HG03571 (cell line): ENCODE data around the gene PTTG1IP2.
A peak's percentile ranks its signal among the peaks of the same experiment; 100 is the strongest.
"Not testable (repeated sequence)": the region's sequence is repeated elsewhere in the genome, so short reads cannot be mapped to it uniquely, and the experiment has no call there.

Experiments used
- ATAC-seq: cut with Tn5 transposase; IDR thresholded peaks from one replicate; pipeline ENCODE4 v1.9.1; 2021; ENCODE audit not compliant: unreplicated experiment

PTTG1IP2 gene

GRCh38 chr7:90469554-90469953, at the start of gene PTTG1IP2:
PTTG1IP2 (plus strand) TSS chr7:90469639; CDS start chr7:90469787, 148 bp downstream.
- ATAC-seq: no peak

- ATAC-seq: no peak
Measured at GRCh38 chr7:90421651-90422050, 47.8 kb upstream of the PTTG1IP2 start.

- ATAC-seq: peak; percentile 83
Measured at GRCh38 chr7:90424720-90425119, 44.7 kb upstream of the PTTG1IP2 start.

- no peak for ATAC-seq
Measured at GRCh38 chr7:90425376-90425775, 44.1 kb upstream of the PTTG1IP2 start.

- ATAC-seq: no peak
Measured at GRCh38 chr7:90430614-90431460, 38.6 kb upstream of the PTTG1IP2 start.

GRCh38 chr7:90432752-90433151, 36.7 kb upstream of the PTTG1IP2 start:
- no peak for ATAC-seq

- no peak for ATAC-seq
Measured at GRCh38 chr7:90433221-90433620, 36.2 kb upstream of the PTTG1IP2 start.

GRCh38 chr7:90445633-90446032, 23.8 kb upstream of the PTTG1IP2 start:
- no peak for ATAC-seq

- no peak for ATAC-seq
Measured at GRCh38 chr7:90446137-90446899, 23.1 kb upstream of the PTTG1IP2 start.

GRCh38 chr7:90453259-90453891, 16.1 kb upstream of the PTTG1IP2 start:
- no peak for ATAC-seq

- no peak for ATAC-seq
Measured at GRCh38 chr7:90453931-90454330, 15.5 kb upstream of the PTTG1IP2 start.

- ATAC-seq: peak; percentile 77
Measured at GRCh38 chr7:90455163-90456030, 14.0 kb upstream of the PTTG1IP2 start.

GRCh38 chr7:90458104-90458503, 11.3 kb upstream of the PTTG1IP2 start:
- ATAC-seq: no peak

- ATAC-seq: no peak
Measured at GRCh38 chr7:90459888-90460287, 9.6 kb upstream of the PTTG1IP2 start.

- ATAC-seq: no peak
Measured at GRCh38 chr7:90461219-90461618, 8.2 kb upstream of the PTTG1IP2 start.

GRCh38 chr7:90463151-90463628, 6.2 kb upstream of the PTTG1IP2 start:
- not testable (repeated sequence) for ATAC-seq

- ATAC-seq: no peak
Measured at GRCh38 chr7:90465816-90466215, 3.6 kb upstream of the PTTG1IP2 start.

- no peak for ATAC-seq
Measured at GRCh38 chr7:90472805-90473540, 3.5 kb downstream of the PTTG1IP2 start.

- ATAC-seq: no peak
Measured at GRCh38 chr7:90473814-90474213, 4.4 kb downstream of the PTTG1IP2 start.
